HG02852 (cell line): Measurements from ENCODE around the gene DDO.
"Not testable (repeated sequence)": the region's sequence is repeated elsewhere in the genome, so short reads cannot be mapped to it uniquely, and the experiment has no call there.

Experiments used
- ATAC-seq: cut with Tn5 transposase; IDR thresholded peaks from one replicate; pipeline ENCODE4 v1.9.1; 2021; ENCODE audit warnings: mild to moderate bottlenecking, moderate library complexity; ENCODE audit not compliant: unreplicated experiment

Gene DDO

GRCh38 chr6:110369066-110369465 is 46.3 kb downstream of the DDO start:
- no peak for ATAC-seq

- no peak for ATAC-seq
These were observed 47.1 kb downstream of the DDO start for GRCh38 chr6:110368284-110368683.

- ATAC-seq: no peak
These were observed 47.5 kb downstream of the DDO start for GRCh38 chr6:110367825-110368224.

- no peak for ATAC-seq
These were observed 48.4 kb downstream of the DDO start for GRCh38 chr6:110366975-110367374.

GRCh38 chr6:110366256-110366655 is 49.1 kb downstream of the DDO start:
- no peak for ATAC-seq

- no peak for ATAC-seq
These were observed 50.8 kb downstream of the DDO start for GRCh38 chr6:110364364-110365105.

- ATAC-seq: no peak
These were observed 51.6 kb downstream of the DDO start for GRCh38 chr6:110363748-110364147.

GRCh38 chr6:110360676-110361075 is 54.7 kb downstream of the DDO start:
- ATAC-seq: no peak

GRCh38 chr6:110359556-110359955 is 55.8 kb downstream of the DDO start:
- no peak for ATAC-seq

GRCh38 chr6:110358553-110359160 is 56.7 kb downstream of the DDO start:
- ATAC-seq: no peak

- ATAC-seq: no peak
These were observed 57.5 kb downstream of the DDO start, which contains the start of gene METTL24 for GRCh38 chr6:110357664-110358552. METTL24 (minus strand) TSS chr6:110358349; CDS start chr6:110358272, 77 bp downstream.

- ATAC-seq: no peak
These were observed 58.1 kb downstream of the DDO start for GRCh38 chr6:110357298-110357663.

GRCh38 chr6:110356778-110357177 is 58.6 kb downstream of the DDO start:
- no peak for ATAC-seq

- ATAC-seq: no peak
These were observed 59.6 kb downstream of the DDO start for GRCh38 chr6:110355727-110356126.

GRCh38 chr6:110355022-110355421 is 60.4 kb downstream of the DDO start:
- ATAC-seq: no peak

- no peak for ATAC-seq
These were observed 61.2 kb downstream of the DDO start for GRCh38 chr6:110354153-110354552.

- ATAC-seq: no peak
These were observed 61.8 kb downstream of the DDO start for GRCh38 chr6:110353457-110354001.

GRCh38 chr6:110352563-110353262 is 62.7 kb downstream of the DDO start:
- no peak for ATAC-seq

GRCh38 chr6:110351986-110352385 is 63.4 kb downstream of the DDO start:
- no peak for ATAC-seq

GRCh38 chr6:110351546-110351945 is 63.8 kb downstream of the DDO start:
- ATAC-seq: no peak

- not testable (repeated sequence) for ATAC-seq
These were observed 64.8 kb downstream of the DDO start for GRCh38 chr6:110350593-110350992.
